GM19351 (cell line): ENCODE results near the gene B3GALT4.
A peak's percentile ranks its signal among the peaks of the same experiment; 100 is the strongest.

Experiments
- ATAC-seq: cut with Tn5 transposase; IDR thresholded peaks from one replicate; pipeline ENCODE4 v1.9.1; 2021; ENCODE audit warnings: mild to moderate bottlenecking, moderate library complexity; ENCODE audit not compliant: unreplicated experiment

B3GALT4 gene

DNA sequence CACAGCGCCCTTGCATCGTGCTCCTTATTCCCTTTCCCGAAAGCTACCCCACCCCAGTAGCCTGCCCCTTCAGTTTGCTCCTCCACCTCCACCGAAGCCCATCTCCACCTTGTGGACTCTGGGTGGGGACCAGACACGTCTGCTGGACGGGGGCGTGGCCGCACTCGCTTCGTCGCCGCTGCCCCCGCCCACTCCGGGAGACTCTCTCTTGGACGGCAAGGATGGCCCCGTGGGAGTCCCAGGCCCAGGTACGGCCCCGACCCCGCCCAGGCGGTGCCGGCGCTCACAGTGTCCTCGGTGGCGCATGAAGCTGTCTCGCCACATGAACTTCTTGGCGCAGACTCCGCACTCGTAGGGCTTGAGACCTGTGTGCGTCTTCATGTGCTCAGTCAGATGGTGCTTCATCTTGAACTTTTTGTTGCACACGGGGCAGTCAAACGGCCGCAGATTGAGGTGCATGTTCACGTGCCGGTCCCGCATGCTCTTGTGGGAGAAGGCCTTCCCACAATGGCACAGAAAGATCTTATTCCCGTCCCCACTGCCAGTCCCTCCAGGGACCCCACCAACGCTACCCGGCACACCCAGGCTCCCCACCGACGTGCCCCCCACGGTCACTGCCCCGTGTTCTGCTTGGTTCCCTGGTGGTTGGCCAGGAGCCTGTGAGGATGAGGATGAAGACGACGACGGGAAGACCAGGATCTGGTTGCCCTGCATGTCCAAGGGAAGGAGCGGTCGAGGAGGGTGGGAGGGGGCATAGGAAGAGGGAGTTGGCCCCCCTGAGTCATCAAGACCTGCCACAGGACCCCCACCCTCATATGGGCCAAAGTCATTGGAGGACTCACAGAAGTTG is 38.2 kb downstream of the B3GALT4 start:
- no peak for ATAC-seq

DNA sequence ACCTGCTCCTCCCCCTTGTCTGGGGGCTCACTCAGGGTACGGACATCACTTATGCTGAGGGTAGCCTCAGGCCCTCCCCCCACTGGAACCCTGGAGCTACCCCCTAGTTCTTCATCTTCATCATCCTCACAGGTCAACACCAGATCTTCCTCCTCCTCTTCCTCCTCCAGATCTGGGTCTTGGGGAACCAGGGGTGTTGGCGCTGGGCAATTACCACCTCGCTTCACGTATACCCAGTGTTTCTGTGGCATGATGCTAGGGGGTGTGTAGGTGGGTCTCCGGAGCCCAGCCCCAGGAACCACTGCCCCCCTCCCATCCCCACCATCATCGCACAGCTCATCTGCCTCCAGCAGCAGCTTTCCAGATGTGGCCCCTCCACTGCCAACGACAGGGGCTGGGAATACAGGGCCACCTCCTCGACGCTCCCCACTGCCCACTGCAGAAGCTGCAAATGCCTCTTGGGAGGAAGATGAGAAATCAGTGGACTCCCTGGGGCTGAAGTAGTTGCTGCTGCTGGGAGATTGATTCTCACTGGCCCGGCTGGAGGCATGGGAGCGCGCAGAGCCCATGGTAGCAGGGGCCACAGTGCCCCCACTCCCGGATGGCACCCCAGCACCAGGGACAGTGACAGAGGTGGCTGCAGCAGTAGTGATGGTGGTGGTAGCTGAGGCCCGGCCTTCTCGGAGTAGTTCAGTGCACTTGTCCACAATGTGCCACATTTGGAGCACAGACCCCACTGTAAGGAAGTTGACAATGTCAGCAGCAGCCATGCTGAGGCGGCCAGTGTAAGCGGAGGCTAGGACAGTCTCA is 39.1 kb downstream of the B3GALT4 start:
- ATAC-seq: no peak

DNA sequence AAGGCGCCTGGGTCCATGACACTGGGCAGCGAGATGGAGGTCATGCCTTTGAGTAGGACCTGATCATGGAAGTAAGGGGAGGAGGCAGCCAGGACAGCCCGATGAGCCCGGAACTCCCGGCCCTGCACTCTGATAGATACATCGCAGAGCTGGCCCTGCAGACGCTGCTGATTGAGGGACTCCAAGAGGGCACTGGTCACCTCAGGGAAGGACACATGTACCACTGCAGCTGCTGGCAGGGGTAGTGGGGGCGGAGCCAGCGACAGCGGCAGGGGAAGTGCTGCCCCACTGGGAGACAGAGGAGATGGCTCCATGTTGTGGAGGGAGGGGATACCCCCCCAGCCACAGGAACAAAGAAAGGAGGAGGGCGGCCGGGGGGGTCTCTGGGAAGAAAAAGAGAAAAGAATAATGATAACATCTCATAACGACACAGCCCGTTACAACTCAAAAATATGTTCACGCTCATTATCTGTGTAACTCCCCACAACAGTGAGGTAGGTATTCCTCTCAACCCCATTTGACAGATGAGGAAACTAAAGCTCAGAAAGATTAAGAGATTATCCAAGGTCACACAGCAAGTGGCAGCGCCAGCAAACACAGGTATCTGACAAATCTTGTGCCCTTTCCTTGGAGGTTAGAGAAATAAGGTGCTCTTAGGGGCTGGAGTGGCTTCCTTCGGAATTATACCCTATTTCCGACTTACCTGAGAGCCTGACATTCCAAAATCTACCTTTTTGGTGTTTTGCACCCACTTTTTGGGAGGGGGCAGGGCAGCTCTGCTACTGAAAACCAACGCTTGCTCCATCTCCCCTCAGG is 39.9 kb downstream of the B3GALT4 start:
- no peak for ATAC-seq

DNA sequence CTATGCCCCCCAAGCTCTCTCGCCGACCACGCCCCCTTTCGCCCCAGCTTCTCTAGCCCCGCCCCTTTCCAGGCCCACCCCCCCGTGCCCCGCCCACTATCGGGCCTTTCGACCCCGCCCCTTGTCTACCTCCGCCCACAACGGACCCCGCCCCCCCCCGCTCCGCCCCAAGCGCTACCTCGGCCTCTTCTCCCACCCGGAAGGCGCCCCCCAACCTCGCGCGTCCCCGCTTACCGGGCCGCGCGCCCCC is 40.4 kb downstream of the B3GALT4 start:
- ATAC-seq: no peak

DNA sequence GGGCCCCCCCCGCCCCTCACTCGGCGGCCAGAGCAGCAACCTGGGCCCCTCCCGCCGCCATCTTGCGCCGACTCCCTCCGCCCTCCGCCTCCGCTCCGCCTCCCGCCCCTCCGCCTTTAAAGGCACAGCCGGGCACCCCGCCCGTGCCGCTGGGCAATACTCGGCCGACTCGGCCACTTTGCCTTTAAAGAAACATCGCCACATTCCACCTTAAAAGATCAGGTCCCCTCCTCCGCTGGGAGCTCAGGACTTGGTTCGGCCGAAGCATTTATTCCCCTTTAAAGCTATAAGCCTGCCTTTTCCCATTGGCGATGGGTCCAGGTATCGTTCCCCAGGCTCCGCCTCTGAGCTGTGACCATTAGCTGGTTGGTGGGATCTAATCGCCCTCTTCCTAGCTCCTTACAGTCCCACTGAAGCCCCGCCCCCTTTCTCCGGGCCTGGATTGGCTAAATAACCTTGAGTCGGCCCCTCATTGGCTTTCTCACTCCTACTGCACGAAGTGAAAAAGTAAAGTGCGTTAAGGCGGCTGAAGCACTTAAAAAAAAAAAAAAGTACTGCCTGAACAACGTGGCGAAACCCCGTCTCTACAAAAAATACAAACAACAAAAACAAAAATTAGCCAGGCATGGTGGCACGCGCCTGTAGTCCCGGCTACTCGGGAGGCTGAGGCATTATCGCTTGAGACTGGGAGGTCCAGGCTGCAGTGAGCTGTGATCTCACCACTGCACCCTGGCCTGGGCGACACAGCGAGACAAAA is 40.9 kb downstream of the B3GALT4 start, which contains the start of gene ZBTB22:
ZBTB22 (minus strand) TSS at position 76 of the 757 bp plus-strand sequence. CDS start 828 bp downstream, outside the sequence.
- peak; percentile 59 for ATAC-seq

DNA sequence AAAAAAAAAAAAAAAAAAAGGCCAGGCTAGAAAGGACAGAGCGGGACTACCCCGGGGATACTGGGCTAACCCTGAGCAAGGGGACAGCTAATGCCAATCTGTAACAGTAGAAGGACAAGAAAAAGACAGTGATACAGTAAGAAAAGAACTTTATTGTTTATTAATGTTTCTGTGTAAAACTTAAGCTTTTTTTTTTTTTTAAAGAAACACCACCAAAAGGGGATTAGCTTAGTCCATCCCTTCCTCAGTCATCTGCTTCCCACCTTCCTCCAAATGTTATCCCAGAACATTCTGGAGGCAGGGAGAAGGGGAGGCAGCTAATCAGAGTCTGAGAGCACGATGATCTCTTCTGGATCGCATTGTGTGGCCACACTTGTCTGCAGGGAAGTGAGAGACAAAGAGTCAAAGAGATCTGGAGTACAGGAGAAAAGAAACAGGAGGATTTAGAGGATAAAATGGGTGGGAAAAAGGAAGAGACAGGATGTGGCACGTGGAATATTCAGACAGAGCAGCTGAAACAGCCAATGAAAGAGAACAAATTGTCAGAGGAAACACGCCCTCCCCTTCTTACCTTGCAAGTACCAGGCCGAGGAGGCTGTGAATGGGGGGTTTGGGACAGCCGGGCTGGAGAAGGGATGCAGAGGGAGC is 41.6 kb downstream of the B3GALT4 start:
- ATAC-seq: no peak

DNA sequence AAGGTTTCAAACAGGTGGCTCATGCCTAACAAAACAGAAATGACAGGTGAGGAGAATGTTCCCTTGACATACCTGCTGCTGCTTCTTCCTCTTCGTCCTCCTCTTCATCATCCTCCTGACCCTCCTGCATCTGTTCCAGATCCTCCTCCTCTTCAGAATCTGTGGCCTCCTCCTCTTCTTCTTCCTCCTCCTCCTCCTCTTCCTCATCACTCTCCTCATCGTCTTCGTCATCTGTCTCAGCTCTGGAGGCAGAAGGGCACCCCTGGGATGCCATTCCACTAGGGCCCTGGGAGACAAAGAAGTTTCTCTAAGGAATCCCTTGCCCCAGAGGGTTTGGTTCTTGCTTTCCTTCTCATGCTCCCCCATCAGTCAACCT is 43.0 kb downstream of the B3GALT4 start:
- no peak for ATAC-seq

DNA sequence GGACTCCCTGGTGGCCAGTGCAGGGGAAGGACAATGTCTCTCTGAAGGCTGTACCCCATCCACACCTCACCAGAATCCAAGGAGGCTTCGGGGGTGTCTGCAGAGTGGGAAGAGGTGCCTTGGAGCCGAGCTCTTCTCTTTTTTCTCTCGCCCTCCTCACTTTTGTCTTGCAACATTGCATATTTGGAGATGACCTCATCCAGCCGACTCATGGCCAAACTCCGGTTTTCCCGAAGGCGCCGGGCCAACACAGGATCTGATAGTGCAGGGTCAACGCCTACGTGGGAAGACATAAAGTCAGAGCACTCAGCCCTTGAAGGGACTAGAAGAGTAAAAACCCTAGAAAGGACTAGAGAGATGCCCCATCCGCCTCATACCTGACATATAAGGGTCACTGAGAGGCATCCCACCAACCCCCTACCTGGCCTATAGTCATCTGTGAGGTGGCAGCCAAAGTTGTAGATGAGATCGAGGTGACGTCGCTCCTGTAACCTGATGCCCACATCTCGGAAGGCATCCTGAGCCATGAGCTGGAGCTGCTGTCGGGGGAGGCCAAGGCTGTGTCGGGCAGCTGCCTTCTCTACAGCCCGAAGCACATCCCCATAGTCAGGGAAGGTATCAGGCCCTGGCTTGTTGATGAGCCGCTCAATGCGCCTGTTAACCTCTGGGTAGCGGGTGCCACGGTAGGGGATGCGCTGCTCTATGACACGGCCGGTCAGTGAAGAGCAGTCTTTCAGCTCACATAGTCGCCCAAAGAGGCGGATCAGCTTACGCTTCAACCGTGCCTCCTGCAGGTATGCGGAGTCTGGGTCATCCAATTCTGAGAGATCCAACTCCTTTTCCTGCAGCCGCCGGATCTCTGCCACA is 43.6 kb downstream of the B3GALT4 start:
- ATAC-seq: no peak

DNA sequence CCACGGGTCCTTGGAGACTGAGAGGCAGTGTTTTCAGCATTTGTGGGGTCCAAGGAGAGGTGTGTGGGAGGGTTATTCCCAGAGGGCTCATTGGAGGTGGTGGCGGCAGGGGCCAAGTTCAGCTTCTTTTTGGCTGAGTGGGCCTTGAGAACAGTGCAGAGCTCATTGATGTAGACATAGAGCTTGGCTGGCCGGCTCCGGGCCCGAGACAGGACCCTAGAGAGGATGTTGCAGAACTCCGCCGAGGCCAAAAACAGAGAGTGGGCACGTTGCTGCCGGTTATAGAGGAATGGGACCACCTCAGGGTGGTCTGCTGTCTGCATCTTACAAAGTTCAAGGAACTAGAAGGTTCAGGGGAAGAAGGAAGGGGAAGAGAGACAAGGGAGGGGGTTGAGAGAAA is 44.3 kb downstream of the B3GALT4 start:
- ATAC-seq: no peak

DNA sequence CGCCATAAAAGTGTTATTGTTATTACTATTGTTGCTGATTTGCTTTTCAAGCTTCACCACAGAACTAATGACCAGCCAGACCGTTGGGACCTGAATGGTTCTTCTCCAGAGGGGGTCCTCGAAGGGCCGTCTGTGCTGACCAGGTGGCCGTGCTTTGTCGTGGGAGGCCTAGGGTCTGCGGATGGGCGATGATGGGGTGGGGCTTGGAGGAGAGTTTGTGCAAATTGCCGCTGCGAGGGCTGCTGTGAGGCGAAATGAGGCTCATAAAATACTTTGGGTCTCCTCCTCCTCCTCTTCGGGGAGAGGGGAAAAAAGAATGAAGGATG is 46.7 kb downstream of the B3GALT4 start:
- no peak for ATAC-seq

DNA sequence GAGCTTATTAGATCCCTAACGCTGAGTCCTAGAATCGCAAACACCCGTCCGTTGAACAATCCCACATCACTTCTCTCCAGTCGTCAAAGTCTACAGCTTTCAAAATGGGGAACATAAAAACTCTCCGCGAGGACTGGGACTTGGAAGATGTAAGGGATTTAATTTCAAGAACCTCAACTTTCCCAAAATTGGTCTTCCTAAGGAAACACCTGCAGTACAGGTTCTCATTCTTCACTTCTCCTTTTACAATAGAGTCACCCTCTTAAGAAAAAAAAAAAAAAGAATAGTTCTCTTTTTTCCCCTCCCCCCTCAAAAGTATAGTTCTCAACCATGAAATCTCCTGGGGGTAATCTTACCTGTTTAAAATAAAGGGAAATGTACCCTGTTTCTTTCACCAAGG is 47.2 kb downstream of the B3GALT4 start:
- ATAC-seq: no peak
